HPDE6-E6E7 (cell line): Measurements from ENCODE around the gene GPALPP1.
A peak's percentile ranks its signal among the peaks of the same experiment; 100 is the strongest.
"Not testable (repeated sequence)": the region's sequence is repeated elsewhere in the genome, so short reads cannot be mapped to it uniquely, and the experiment has no call there.

Source experiments
- DNase-seq: peaks from one replicate; pipeline ENCODE4 v3.0.0; 2011; ENCODE audit warnings: missing footprints; ENCODE audit errors: extremely low spot score

GPALPP1 gene

DNA sequence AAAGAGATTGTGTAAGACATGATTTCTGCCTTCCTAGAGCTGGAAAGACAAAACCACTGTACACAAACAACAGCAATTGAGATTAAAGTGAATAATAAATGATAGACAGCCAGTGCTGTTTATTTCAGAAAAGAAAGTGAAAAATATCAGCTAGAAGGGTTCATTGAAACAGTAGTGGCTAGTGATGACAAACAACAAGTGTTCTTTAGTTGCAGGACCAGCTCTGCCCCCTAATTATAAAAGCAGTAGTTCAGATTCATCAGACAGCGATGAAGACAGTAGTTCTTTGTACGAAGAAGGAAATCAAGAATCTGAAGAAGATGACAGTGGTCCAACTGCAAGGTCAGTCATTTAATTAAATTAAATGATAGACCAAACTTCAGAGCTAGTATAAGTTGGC lies 14.8 kb downstream of the GPALPP1 start:
- no peak for DNase-seq

DNA sequence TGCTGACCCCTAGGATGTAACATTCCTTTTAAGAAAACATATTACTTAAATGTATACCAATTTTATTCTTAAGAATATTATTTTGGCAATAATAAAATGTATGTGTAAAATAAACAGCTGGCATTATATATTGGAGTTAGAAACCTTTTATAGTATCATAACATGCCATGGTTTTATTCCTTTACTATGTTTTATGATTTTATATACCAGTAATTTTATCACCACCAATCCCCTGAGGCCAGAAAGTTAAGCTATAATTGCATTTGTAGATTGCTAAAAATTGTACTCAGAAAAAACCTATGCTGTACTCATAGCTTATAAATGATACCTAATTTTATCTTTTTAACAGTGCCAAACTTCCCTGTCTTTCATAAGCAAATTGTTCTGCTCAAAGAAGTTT lies 17.9 kb downstream of the GPALPP1 start:
- no peak for DNase-seq

DNA sequence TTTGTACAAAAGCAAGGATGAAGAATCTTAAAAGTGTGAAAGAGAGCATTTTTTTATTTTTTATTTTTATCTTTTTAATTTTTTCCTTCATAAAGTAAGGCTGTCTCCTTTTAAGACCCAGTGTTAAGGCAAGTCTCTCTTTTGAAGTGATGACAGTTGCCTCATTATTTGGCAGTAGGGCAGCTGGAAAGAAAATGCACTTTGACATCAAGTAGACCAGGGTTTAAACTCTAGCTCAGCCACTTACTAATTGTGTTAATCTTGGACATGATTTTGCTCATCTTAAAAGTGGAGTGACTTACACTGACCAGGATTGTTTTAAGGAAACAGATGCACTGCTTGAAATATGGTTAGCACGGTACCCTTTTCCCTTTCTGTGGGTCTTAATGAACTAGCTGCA lies 18.5 kb downstream of the GPALPP1 start:
- no peak for DNase-seq

DNA sequence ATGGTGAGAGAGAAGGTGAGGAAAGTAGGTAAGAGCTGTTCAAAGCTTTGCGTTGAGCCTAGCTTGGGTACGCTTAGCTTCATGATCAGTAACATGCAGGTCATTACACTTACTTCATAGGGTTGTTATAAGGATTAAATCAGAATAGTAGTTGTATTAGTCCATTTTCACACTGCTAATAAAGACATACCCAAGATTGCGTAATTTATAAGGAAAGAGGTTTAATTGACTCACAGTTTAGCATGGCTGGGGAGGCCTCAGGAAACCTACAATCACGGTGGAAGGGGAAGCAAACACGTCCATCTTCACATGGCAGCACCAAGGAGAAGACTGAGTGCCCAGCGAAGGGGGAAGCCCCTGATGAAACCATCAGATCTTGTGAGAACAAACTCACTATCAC lies 21.9 kb downstream of the GPALPP1 start:
- DNase-seq, result no peak

DNA sequence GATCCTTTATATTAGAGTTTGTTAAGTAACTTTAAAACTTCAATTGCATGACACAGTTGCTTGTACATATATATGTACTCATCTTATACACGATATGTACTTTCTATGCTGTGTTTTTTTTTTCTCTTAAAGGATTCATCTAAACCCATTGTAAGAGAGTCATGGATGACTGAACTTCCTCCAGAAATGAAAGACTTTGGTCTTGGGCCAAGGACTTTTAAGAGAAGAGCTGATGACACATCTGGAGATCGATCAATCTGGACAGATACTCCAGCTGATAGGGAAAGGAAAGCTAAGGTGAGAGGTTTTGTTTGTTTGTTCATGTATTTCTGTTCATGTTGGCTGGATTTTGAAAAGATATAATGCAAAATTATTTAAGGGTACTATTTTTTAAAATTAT lies 26.0 kb downstream of the GPALPP1 start:
- no peak for DNase-seq

DNA sequence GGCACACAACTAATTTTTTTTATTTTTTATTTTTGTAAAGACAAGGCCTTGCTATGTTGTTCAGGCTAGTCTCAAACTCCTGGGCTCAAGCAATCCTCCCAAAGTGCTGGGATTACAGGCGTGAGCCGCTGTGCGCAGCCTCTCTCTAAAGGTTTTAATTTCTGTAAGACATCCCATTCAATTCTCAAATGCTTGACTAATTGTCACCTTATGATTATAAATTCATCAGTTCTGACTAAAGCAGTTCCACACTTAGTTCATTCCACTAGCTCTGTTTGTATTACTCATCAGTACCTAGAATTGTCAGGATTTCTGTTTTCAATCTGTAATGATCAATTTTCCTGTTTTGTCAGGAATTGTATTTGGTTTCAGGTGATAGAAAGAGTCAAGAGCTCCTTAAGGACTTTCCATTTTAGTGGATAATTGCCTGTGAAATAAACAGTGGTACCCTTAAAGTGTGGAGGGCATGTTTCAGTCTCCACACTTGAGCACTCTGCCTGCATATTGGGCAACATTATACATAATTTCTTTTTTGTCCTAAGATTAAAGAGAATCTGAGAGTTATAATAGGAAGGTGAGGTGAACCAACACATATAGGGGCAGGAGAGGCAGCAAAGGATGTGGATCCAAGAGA lies 27.6 kb downstream of the GPALPP1 start:
- DNase-seq, result no peak

DNA sequence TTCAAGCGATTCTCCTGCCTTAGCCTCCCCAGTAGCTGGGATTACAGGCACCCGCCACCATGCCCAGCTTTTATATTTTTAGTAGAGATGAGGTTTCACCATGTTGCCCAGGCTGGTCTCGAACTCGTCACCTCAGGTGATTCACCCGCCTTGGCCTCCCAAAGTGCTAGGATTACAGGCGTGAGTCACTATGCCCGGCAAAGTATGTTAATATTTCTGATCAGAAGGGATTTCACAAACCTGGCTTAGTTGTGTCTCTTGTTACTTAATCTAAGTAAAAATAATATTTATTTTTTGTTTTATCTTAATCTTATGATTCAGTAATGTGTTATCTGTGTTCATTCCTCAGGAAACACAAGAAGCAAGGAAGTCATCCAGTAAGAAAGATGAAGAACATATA lies 30.6 kb downstream of the GPALPP1 start:
- not testable (repeated sequence) for DNase-seq

DNA sequence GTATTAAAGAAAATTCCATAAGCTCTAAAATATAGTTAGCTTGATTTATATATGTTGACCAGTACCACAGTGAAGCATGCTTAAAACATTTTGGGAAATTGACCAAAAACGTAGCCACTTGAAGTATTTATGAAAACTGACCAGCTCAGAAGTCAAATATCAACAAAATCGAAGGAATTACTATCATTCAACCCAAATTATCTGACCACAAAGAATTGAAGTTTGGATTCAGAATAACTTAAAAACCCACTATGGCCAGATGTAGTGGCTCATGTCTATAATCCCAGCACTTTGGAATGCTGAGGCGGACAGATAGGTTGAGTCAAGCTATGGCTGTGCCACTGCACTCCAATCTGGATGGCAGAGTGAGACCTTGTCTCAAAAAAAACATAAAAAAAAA lies 31.9 kb downstream of the GPALPP1 start:
- no peak for DNase-seq

DNA sequence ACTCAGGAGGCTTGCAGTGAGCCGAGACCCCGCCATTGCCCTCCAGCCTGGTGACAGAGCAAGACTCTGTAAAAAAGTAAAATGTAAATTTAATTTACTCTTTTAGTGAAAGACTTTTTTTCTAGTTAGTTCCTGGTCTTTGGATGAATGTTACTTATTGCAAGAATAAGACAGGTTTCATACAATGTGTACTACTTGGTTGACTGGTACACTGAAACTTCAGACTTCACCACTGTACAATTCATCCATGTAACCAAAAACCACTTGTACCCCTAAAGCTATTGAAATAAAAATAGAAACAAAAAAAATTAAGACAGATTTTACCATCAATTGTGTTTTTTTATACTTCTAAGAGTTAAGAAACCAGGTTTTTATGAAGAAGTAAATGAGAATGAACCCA lies 35.5 kb downstream of the GPALPP1 start:
- DNase-seq, result no peak

DNA sequence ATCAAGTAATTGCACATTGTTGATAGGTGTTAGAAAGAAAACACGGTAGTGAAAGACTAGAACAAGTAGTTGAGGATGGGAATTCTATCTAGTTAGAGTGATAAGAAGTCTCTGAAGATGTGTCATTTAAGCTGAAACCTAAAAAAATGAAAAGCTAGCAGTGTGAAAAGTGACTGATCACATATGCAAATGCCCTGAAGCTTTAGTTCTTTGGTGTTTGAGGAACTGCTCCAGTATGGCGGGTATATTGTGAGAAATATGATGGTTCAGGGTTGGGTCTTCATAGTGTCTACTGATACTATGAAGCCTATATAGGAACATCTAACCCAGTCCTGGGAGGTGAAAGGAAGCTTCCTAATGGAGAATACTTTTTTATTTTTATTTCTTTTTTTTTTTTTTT lies 45.0 kb downstream of the GPALPP1 start:
- DNase-seq, result no peak

DNA sequence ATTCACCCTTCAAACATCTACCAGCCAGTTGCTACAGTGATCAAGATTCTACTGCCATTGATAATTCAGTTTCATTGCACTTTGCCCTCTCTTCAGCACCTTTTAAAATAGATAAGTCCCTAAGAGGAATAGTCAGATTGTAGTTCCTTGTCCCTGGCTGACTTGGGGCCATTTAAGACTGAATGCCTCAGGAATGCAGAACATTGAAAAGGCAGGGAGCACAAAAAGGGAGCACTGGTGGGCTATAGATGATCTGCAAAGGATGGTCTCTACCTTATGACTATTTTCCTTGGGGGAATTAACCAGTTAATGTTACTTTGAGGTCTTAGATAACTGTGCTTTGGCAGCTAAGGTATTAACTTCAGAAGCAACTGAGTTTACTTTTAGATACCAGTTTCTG lies 46.9 kb downstream of the GPALPP1 start:
- no peak for DNase-seq

DNA sequence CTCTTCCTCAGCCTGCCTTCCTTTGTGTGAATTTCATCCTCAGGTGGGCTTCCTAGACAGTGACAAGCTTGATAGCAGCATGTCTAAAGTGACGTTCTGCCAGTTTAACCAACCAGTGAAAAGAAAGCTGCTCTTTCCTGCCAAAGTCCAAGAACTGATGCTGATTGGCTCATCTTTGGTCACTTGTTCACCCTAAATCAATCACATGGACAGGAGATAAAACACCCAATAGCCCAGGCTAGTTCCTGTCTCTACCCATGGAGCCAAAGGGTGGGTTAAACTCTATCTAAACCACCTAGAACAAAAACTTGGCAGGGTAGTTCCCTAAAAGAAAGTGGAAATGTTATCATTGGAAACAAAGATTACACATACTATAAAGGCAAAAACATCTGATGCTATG lies 50.8 kb downstream of the GPALPP1 start:
- DNase-seq, result no peak

DNA sequence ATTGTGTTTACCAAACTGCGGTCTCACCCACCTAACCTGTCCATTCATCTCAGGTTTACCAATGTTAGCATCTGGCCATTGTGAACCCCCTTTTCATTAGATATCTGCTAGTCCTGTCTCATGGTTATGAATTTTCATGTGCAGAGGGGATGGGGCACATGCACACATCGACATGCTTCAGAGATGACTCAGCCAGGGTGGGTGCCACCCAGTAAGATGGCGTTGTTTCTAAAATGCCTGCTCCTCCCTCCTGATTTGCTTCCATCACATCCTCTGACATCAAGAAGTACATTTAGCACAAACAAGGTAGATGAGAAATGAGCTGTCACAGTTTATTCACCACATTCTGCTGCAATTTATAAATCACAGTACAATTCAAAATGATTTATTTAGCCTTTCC lies 51.3 kb downstream of the GPALPP1 start:
- DNase-seq, result no peak

DNA sequence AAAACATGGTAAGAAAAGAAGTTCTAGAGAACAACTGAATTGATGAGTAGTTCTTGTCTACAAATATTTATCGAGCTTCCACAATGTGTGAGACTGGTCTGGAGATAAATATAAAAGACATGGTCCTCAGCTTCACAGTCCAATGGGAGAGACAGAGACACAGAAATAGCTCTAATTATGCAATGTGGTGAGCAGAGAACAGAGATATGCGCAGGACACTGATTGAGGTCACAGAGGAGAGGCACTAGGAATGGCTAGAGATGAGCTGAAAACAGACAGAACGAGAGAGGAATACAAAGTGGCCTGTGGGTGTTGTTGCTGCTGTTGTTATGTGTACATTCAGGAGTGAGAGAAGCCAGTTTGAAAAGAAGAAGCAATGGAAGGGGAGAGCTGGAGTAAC lies 53.2 kb downstream of the GPALPP1 start:
- DNase-seq, result no peak

DNA sequence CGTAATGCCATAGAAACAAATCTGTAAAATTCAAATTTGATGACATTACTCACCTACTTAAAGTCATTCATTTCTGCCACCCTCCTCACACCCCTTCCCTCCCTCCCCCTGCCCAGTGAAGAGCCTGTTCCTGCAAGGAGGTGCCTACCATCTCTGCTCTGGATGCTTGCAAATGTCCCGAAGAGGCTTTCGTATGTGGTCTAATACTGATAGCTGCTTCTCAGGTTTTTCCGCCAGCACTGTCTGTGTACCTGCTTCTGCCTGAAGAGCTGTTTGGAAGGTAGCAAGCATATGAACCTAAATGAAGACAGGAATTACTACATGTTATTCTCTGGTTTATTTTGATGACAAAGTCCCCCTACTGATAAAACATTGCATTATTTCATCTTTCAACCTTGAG lies 57.1 kb downstream of the GPALPP1 start:
- no peak for DNase-seq

DNA sequence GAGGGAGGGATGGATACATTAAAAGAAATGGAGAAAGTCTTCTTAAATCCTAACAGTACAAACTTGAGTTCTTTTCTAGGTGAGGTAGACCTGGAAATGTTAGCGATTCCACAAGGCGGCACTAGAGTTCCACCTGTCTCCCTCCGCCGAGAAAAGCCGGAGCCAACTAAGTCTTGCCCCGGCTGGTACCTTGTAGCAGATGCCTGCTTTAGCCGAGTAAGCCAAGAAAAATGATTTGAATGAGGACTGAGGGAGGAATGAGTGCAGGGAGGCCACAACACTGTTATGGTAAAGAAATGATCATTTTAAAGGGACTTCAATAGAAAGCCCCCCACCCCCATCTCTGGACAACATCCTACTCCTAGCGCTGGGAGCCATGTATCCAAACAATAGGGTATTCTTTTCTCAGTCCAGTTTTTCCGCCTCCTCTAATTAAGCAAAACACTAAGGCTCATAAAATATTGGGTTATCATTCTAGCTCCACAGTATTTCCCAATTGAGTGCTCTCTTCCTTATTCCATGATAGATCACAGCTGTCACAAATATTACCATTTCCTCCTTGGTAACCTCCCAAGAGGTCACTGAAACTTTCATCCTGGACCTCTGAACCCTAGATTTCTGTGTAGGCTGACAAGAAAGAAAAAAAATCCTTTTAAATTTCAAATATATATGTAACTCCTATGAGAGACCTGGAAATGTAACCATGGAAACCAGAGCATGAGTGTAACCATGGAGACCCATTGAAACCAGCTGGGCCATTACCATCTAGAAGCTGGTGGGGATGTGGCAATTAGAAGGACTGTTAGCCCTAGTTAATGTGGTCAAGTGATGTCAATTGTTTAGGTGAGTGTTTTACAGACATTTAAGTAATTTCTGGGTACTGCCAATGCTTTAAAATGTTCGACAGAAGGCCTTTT lies 58.3 kb downstream of the GPALPP1 start:
- peak; percentile 29 for DNase-seq

DNA sequence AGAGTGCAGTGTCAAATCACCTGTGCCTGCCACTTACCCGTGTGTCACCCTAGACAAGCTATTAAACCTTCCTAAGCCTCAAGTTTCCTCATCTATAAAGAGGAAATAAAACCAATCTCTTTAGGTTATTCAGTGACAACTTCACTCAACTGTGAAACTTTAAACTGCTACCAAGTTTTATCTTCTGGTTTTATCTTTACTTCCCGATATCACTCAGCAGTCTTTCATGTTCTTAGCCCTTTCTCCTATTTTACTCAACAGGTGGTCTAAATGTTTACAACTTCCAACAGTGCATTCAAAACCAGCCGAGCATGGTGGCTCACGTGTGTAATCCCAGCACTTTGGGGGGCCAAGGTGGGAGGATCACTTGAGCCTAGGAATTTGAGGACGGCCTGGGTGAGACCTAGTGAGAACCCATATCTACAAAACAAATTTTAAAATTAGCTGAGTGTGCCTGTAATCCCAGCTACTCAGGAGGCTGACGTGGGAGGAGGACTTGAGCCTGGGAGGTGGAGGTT lies 59.6 kb downstream of the GPALPP1 start:
- DNase-seq, result no peak

DNA sequence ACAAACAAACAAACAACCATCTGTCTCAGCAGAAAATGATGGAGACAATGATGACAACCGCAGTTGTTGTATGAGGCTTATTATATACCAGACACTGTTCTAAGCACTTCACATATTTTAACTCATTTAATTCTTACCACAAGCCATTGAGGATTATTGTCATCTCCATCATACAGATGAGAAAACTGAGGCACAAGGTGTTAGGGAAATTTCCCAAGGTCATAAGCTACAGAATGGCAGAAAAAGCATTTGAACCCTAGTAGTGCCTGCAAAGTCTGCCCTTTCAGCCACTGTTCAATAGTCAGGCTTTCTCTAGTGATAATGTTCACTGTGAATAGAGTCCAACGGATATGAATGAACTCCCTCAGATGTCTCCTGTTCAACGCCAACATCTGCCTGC lies 60.1 kb downstream of the GPALPP1 start:
- DNase-seq, result no peak

DNA sequence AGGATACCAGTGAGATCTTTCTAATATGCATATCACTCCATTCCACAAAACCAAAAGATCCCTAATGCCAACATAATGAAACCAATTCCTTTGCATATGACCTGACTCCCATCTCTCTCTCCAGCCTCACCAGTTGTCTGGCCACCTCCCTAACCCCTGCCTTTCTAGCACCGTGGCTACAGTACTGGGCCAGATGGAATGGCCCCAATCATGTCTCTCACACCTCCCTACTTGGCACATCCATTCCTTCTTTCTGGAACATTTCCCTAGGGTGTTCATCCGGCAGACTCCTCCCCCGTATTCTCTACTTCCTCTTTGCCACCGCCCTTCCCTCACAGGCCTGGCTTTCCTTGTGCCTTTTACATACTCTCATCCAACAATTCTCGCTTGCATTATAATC lies 62.0 kb downstream of the GPALPP1 start:
- no peak for DNase-seq

DNA sequence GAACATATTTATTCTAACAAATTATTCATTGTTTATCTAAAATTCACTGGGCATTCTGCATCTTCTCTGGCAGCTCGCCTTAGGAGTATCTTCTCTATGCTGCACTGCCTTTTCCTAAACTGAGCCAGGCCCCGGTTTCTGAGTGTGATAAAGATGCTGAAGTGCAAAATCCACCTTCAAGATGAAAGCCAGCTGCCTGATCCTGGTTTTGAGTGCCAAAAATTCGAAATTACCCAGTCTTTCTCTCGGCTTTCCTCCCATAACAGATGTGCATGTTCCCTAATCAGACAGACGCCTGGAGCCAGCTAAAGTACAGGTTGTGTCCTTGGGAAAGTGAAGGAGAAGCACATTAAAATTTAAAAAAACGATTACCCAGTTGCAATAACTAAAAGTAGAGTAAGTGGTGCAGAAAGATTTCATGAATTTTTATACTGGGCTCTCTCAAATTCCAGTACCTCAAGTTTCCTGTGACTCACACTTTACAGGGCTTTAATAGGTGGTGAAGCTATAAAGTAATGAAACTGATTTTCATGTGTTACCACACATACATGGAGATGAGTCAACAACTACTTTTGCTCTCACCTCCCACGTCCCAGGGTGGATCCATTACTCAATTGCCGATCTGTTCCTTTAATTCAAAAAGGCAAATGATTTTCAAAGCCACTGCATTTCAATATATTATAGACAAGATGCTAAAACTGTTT lies 66.0 kb downstream of the GPALPP1 start:
- peak; percentile 55 for DNase-seq

DNA sequence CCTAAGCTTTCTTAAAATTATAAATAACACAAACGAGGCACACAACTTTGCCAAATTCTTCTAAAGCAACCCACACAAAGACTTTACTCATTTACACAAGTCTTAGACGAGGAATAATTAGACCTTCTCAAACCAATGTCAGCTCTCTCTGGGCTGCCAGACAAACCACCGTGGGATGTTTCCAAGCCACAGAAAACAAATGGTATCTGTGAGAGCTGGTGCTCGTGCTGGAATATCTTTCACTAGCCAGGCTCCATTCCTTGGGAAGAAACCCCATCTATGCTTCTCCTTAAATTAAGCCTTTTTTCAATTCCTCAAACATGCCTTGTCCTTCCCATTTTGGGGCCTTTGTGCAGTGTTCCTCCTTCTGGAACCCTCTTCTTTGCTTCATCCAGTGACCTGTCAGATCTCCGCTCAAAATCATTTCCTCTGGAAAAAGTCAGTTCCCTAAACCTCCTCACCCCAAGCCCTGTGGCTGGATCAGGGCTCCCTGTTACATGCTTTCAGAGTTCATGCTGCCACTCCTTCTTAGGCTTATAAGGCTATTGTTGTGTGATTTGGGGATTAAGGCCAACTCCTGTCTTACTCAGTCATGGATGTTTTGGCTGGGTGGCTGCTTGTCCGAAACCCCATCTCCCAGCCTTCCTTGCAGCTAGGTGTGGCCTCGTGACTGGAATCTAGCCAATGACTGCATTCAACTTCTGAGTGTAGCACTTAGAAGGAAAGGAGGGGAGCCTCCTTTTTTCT lies 66.7 kb downstream of the GPALPP1 start:
- no peak for DNase-seq

DNA sequence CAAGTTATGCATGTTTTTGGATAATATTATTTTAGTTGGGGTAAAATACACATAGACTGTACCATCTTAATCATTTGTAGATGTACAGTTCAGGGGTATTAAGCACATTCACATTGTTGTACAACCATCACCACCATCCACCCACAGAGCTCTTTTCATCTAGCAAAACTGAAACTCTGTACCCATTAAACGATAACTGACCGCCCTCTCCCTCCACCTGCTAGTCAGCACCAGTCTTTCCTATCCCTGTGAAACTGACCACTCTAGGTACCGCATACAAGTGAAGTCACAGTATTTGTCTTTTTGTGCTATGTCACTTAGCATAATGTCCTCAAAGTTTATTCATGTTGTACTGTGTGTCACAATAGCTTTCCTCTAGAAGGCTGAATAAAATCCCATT lies 70.7 kb downstream of the GPALPP1 start:
- DNase-seq, result no peak
